HCT116 (cell line): ENCODE results near the gene RANBP9.

ENCODE experiments used
- POLR2A ChIP-seq: IDR thresholded peaks from 2 replicates; pipeline ENCODE4 v1.7.0; 2011; ENCODE audit warnings: borderline replicate concordance; ENCODE audit not compliant: insufficient read depth, insufficient read length; ENCODE audit errors: extremely low read depth
- TF ChIP-seq, protein P1 (sequence below): IDR thresholded peaks from 2 replicates; pipeline ENCODE4 v1.6.1; 2012; ENCODE audit warnings: low read depth
- TF ChIP-seq, protein P2 (sequence below): IDR thresholded peaks from 2 replicates; pipeline ENCODE4 v1.6.1; 2012
- TF ChIP-seq, protein P3 (sequence below), 3 experiments: fragments of 200-600 bp in 1 of 3; sonication (generic) in 1 of 3; IDR thresholded peaks in 2 of 3; conservative IDR thresholded peaks in 1 of 3; 2 replicates each; pipeline ENCODE4 v1.5.1; 2012 to 2017; ENCODE audit warnings: low read depth in 2 of 3, low read length in 2 of 3, antibody characterized with exemption in 1 of 3, borderline replicate concordance in 1 of 3, control low read depth in 1 of 3, mild to moderate bottlenecking in 1 of 3, mixed read lengths in 1 of 3, mixed run types in 1 of 3, moderate library complexity in 1 of 3; ENCODE audit not compliant: insufficient read depth in 1 of 3

- TF ChIP-seq, protein P1, sequence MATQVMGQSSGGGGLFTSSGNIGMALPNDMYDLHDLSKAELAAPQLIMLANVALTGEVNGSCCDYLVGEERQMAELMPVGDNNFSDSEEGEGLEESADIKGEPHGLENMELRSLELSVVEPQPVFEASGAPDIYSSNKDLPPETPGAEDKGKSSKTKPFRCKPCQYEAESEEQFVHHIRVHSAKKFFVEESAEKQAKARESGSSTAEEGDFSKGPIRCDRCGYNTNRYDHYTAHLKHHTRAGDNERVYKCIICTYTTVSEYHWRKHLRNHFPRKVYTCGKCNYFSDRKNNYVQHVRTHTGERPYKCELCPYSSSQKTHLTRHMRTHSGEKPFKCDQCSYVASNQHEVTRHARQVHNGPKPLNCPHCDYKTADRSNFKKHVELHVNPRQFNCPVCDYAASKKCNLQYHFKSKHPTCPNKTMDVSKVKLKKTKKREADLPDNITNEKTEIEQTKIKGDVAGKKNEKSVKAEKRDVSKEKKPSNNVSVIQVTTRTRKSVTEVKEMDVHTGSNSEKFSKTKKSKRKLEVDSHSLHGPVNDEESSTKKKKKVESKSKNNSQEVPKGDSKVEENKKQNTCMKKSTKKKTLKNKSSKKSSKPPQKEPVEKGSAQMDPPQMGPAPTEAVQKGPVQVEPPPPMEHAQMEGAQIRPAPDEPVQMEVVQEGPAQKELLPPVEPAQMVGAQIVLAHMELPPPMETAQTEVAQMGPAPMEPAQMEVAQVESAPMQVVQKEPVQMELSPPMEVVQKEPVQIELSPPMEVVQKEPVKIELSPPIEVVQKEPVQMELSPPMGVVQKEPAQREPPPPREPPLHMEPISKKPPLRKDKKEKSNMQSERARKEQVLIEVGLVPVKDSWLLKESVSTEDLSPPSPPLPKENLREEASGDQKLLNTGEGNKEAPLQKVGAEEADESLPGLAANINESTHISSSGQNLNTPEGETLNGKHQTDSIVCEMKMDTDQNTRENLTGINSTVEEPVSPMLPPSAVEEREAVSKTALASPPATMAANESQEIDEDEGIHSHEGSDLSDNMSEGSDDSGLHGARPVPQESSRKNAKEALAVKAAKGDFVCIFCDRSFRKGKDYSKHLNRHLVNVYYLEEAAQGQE: no peak
- TF ChIP-seq, protein P2, sequence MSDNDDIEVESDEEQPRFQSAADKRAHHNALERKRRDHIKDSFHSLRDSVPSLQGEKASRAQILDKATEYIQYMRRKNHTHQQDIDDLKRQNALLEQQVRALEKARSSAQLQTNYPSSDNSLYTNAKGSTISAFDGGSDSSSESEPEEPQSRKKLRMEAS: no peak
- TF ChIP-seq, protein P3, sequence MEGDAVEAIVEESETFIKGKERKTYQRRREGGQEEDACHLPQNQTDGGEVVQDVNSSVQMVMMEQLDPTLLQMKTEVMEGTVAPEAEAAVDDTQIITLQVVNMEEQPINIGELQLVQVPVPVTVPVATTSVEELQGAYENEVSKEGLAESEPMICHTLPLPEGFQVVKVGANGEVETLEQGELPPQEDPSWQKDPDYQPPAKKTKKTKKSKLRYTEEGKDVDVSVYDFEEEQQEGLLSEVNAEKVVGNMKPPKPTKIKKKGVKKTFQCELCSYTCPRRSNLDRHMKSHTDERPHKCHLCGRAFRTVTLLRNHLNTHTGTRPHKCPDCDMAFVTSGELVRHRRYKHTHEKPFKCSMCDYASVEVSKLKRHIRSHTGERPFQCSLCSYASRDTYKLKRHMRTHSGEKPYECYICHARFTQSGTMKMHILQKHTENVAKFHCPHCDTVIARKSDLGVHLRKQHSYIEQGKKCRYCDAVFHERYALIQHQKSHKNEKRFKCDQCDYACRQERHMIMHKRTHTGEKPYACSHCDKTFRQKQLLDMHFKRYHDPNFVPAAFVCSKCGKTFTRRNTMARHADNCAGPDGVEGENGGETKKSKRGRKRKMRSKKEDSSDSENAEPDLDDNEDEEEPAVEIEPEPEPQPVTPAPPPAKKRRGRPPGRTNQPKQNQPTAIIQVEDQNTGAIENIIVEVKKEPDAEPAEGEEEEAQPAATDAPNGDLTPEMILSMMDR (IDR thresholded peaks at IDR 0.05 in 2 of 3, conservative IDR thresholded peaks at IDR 0.05 in 1 of 3; ENCODE audit: borderline replicate concordance in 1 of 3, insufficient read depth in 1 of 3, low read depth in 2 of 3, low read length in 2 of 3): no peak
- no peak for TF ChIP-seq POLR2A
These were observed 26.8 kb downstream of the RANBP9 start for GRCh38 chr6:13684855-13685254.
